EH (cell line): ENCODE measurements around the gene UGGT2.
"Not testable (repeated sequence)": the region's sequence is repeated elsewhere in the genome, so short reads cannot be mapped to it uniquely, and the experiment has no call there.

ENCODE experiments used
- DNase-seq: peaks from one replicate; pipeline ENCODE4 v3.0.0-alpha.2; 2015; ENCODE audit warnings: low read depth

Gene UGGT2

DNA sequence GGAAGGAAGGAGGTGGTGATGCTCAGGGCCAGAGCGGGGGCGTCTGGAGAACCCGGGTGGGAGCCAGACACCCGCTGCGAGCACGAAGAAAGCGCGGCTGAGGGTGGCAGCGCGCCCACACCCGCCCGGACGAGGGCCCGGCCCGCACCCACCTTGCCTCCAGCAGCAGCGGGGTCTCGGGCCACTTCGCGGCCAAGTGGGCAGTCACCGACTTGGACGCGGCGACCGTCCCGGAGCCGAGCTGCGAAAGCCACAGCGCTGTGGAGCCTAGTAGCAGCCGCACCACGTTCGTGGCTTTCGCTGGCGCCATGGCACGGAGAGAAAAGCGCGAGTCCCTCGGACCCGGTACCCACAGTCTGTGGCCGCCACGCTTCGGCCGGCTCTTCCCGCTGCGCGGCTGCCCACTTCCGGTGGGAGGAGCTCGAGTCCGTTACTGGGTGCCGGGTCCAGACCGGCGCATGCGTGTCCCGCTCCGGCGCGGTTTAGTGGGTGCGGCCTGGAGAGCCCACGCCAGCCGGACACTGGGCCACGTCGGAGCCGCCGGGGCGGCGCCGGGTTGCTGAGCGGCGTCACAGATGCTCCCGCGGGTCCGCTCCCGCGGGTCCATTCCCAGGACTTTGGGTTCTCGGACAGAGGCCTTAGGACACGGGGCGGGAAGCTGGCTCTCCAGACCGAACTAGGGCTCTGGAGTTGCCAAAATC is at the start of gene UGGT2:
TSS of gene UGGT2 (minus strand) at position 399 of the 701 bp plus-strand sequence. CDS start at position 310, 89 bp downstream.
- peak; percentile 95 for DNase-seq

GRCh38 chr13:96100457-96101220 is 47.4 kb upstream of the UGGT2 start:
- DNase-seq, result no peak

DNA sequence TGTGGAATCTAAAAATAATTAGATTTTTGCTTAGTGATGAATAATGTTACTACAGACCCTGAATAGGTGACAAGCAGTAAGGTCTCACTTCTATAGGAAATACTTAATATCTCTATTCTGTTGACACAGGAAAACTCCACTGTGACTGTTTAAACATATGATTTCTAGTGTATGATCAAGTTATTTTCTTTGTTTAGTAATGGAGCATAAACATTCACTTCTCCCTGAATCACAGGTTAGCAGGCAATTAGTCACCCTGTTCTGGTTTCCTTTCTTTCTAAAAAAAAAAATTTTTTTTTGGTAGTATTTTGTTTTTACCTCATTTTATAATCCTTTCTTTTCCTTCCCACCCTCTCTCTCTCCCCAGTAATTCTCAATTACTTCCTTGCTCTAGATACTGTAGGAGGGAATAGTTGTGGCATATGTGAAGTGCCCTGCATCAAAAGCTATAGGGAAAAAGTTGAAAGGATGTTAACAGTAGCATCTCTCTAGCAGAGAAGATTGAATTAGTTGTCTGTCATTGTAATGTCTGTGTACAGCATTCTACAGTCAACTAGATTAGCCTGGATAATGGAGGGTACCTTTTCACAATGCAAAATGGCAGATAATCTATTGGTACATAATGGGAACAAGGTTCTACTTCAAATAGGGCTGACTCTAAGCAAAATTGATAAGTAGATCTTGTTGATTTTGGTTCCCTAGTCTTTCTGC is 40.2 kb upstream of the UGGT2 start:
- DNase-seq, result no peak

DNA sequence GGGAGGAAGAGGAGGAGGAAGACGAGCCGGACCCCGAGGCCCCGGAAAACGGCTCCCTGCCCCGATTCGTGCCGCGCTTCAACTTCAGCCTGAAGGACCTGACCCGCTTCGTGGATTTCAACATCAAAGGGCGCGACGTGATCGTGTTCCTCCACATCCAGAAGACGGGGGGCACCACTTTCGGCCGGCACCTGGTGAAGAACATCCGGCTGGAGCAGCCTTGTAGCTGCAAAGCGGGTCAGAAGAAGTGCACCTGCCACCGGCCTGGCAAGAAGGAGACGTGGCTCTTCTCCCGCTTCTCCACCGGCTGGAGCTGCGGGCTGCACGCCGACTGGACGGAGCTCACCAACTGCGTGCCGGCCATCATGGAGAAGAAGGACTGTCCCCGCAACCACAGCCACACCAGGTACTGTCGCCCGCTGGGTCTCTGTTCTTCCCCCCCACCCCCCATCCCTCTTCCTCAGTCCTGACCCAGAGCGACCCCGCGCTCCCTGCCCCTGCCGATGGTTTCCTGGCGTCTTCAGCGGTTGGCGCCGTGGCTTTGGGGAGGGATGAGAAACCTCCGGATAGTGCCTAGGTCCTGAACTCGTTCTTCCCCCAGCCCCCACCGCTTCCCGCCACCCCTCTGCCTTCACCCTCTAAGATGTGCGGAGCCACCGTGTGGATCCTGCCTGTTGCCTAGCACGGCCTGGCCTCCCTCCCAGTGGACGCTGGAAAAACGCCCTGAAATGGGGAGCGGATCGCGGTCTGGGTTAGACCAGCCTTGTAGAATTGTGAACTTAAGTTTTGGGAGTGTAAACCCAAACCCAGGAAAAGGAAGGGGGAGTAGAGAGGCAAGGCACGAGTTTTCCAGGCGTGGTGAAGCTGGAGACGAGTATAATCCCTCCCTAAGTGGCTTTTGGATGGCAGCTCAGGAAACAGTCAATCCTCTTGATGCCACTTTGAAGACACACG is 38.2 kb upstream of the UGGT2 start:
- no peak for DNase-seq

DNA sequence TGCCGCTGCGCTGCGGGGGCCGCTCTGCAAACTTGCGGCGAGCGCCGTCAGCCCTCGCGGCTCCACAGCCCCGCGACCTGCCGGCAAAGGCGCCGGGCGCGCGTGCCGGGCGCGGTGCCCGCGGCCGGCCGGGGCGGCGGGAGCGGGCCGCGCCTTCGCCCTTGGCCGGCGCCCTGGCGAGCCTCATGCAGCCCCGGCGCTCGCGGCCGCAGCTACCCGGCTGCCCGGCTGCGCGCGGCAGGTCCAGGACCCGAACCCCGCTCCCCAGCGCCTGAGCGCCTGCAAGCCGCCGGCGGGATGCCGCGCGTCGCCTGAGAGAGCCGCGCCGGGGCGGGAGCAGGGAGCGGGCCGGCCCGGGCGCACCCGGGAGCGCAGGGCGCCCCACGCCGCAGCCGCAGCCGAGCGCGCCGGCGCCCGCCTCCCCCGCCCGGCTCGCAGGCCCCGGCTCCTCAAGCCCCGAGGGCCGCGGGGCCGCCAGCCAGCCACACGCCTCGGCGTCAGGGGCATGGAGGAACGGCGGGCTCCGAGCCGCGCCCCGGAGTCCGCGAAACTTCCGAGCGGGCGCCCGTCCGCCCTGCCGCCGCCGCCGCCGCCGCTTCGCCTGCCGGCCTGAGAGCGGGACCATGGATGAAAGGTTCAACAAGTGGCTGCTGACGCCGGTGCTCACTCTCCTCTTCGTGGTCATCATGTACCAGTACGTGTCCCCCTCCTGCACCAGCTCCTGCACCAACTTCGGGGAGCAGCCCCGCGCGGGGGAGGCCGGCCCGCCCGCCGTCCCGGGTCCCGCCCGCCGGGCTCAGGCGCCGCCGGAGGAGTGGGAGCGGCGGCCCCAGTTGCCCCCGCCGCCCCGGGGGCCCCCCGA is 37.3 kb upstream of the UGGT2 start:
- DNase-seq, result peak; percentile 13

- peak; percentile 9 for DNase-seq
Observed at GRCh38 chr13:96089749-96090239, 36.6 kb upstream of the UGGT2 start, which contains the start of gene HS6ST3. Gene HS6ST3, plus strand, starts transcription at chr13:96090107.

- DNase-seq, result no peak
Observed at GRCh38 chr13:96089139-96089538, 35.9 kb upstream of the UGGT2 start.

DNA sequence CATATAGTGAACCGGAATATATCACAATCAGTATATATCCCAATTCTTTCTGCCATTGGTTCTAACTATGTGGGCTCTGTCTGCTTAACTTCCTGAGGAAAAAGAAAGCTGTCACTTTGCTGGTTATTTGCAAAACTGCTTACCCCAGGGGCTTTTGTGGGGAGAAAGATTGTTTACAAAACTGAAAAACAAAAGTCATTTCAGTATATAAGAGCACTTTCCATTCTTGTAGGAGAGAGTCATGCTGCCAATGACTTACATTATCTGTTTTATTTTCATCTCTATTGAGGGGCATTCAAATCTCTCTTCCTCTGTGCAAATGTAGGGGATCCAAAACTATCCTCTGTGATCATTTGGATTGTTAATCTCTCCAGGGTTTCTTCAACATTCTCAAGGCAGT is 33.5 kb upstream of the UGGT2 start:
- no peak for DNase-seq

DNA sequence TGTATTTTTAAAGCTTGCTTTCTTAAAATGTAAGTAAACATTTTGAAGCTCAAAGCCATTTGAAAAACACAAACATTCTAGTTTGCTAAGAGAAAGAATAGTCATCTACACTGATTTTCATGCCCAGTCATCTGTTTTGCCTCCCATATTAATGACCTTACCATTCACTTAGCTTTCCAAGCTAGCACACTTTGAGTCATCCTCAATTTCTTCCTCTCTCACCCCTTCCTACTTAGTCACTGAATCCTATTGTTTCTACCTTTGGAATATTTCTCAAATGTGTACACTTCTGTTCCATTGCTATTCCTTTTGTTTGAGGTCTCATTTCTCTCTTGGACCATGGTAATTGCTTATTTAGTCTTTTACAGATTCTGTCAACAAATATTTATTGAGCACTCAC is 29.4 kb upstream of the UGGT2 start:
- DNase-seq, result no peak

DNA sequence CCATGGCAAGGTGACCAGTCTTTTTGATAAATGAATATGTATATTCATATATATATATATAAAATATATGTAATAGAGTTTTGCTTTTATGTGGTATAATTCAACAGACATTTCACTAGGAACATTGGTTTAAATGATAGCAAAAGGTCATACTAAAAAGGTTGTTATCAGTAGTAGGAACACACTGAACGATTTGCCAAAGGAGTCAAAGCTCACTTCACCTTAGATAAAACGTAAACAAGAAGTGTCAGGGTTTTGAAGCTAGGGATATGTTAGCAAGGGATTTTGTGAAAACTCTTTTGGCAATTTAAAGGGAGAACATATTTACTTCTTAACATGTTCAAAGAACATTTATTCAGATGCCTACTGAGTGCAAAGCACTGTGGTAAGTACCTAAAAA is 28.7 kb upstream of the UGGT2 start:
- DNase-seq, result no peak

- DNase-seq, result no peak
Observed at GRCh38 chr13:96080676-96081075, 27.5 kb upstream of the UGGT2 start.

GRCh38 chr13:96075953-96076543 is 22.8 kb upstream of the UGGT2 start:
- peak; percentile 33 for DNase-seq

- no peak for DNase-seq
Observed at GRCh38 chr13:96072392-96072791, 19.2 kb upstream of the UGGT2 start.

- no peak for DNase-seq
Observed at GRCh38 chr13:96071504-96071903, 18.3 kb upstream of the UGGT2 start.

- DNase-seq, result no peak
Observed at GRCh38 chr13:96068729-96069128, 15.5 kb upstream of the UGGT2 start.

GRCh38 chr13:96065849-96066248 is 12.6 kb upstream of the UGGT2 start:
- DNase-seq, result no peak

GRCh38 chr13:96052656-96053002 is 572 bp downstream of the UGGT2 start:
- peak; percentile 62 for DNase-seq

DNA sequence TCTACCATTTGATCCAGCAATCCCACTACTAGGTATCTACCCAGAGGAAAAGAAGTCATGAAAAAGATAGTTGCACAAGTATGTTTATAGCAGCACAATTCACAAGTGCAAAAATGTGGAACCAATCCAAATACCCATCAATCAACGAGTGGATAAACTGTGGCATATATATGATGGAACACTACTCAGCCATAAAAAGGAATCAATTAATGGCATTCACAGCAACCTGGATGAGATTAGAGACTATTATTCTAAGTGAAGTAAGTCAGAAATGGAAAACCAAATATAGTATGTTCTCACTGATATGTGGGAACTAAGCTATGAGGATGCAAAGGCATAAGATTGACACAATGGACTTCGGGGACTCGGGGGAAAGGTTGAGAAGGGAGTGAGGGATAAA is 1.3 kb downstream of the UGGT2 start:
- DNase-seq, result not testable (repeated sequence)

- not testable (repeated sequence) for DNase-seq
Observed at GRCh38 chr13:96051491-96051890, 1.7 kb downstream of the UGGT2 start.

- DNase-seq, result not testable (repeated sequence)
Observed at GRCh38 chr13:96050955-96051354, 2.2 kb downstream of the UGGT2 start.
